AML-193 (cell line): ENCODE results near the gene GPSM3.
"Not testable (repeated sequence)": the region's sequence is repeated elsewhere in the genome, so short reads cannot be mapped to it uniquely, and the experiment has no call there.

Source experiments
- DNase-seq, 2 experiments: peaks; one replicate each; lab custom pipeline; 2025; lab: John Stamatoyannopoulos, UW

Gene GPSM3

GRCh38 chr6:32202186-32202585 is 9.7 kb upstream of the GPSM3 start:
- no peak for DNase-seq

- DNase-seq: no peak
These were observed 8.4 kb upstream of the GPSM3 start for GRCh38 chr6:32200711-32201475.

DNA sequence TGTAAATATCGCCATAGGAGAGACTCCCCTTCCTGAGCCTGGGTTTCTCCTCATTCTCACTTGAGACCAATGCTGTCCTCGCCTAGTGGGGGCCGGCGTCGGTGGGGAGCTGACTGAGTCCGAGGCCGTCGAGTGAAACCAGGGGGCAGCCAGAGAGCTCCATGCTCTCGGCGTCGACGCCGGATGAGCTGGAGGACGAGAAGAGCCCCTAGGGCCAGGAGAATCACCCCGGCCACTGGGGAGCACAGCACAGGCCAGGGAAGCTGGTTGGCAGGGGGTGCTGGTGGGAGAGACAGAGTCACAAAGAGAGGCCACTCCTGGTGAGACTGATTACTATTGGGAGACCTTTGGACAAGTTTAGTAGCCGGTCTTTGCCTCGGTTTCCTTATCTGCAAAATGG is 6.4 kb upstream of the GPSM3 start:
- DNase-seq: no peak

GRCh38 chr6:32198345-32198696 is 5.9 kb upstream of the GPSM3 start:
- DNase-seq: no peak

DNA sequence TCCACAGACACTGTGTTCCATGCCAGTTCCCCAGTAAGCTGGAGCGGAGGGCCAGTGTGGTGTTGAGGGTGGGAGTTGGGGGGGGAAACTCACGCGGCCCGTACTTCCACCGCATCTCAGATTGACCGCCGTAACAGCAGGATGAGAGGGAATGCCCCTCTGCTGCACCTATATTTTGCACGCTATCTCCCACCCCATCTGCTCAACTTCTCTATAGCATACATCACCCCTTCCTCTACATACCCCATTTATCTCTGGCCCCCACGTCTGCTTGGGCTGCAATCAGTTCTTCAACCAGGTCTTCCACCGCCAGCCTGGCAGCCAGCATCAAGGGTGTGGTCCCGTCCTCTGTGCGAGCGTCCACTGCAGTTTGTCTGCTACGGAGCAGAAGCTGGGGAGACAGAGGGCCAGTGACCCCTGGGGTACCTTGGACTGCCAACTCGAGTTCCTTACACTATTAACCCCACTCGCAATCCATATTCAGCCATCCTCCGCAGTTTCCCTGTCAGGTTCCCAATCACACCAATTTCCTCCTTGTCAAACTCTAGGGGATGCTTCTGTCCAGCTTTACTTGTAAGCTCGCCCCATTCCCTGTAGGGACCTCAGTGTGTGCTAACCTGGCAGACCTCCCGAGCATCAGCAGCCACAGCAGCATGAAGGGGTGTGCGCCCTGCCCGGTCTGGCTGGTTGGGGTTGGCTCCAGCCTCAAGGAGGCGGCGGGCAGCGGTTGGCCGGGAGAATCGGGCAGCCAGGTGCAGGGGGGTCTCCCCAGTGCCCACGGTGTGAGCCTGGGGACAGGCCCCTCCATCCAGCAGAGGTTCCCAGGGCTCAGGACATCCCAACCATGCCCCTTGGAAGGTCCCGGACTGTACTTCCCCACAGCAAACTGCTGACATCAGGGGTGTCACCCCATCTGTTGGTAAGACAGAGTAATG is 4.5 kb upstream of the GPSM3 start:
- DNase-seq: peak in 1 of 2 experiments; percentile 47

GRCh38 chr6:32195902-32196681 is 3.6 kb upstream of the GPSM3 start:
- DNase-seq: peak; percentile 33 to 45

GRCh38 chr6:32195652-32195901 is 3.1 kb upstream of the GPSM3 start:
- DNase-seq: peak; percentile 100

- peak; percentile 82 to 83 for DNase-seq
These were observed 2.6 kb upstream of the GPSM3 start for GRCh38 chr6:32194825-32195651.

DNA sequence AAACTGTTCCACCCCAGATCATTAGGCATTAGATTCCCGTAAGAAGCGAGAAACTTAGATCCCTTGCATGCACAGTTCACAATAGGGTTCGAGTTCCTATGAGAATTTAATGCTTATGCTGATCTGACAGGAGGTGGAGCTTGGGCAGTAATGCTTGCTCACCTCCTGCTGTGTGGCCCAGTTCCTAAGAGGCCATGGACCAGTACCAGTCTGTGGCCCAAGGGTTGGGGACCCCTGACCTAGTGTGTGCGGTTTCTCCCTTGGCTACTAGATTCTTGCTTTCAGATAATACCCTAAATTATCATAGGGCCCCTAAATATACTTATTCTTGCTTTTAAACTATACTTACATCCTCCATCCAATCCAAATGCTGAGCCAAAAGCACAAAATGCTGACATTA is 1.9 kb upstream of the GPSM3 start:
- no peak for DNase-seq

DNA sequence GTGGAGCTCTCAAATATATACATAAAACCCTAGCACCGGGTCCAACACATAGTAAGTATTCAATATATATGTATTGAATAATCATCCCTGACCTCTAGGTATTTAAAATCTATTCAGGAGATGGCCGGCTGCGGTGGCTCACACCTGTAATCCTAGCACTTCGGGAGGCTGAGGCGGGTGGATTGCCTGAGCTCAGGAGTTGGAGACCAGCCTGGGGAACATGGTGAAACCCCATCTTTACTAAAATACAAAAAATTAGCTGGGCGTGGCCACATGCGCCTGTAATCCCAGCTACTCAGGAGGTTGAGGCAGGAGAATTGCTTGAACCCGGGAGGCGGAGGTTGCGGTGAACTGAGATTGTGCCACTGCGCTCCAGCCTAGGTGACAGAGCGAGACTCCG is 653 bp upstream of the GPSM3 start:
- not testable (repeated sequence) for DNase-seq

DNA sequence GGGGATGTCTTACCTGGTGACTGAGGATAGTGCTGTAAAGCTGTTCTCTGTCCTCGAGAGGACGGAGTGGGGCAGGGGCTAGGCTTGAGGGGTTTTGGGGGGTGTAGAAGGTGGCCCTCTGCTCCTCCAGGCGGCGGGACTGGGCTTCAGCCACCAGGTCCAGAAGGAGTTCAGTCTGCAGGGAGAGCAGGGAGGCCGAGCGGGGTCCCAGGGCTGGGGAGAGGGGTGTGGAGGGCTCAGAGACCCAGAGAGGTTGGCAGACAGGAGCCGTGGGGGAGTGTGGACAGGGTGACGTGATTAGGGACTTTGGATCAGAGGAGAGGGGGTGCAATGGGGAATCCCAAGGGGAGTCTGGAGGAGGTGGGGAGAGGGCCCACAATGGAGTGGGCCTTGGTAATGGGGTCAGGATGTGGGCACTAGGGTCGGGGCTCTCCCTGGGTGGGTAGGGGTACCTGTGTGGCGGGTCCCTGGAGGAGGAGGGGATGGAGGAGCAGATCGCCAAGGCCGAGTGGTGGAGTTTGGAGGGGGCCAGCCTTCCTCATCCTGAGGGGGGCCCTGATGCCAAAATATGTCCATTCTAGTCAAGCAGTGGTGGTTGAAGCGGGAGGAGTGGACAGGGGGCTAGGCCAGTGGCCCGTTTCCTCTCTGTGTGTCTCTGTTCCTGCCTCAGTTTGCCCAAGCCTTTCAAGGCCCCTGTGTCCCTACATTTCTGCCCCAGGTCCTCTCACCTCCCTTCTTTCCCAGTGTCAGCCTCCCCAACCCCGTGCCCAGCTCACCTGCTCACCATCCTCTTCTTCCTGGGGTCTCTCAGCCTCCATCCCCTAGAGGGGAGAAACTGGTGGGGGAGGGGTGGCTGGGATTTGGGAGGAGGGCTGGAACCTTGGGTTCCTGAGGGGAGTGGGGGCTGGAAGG is 491 bp downstream of the GPSM3 start:
- no peak for DNase-seq

DNA sequence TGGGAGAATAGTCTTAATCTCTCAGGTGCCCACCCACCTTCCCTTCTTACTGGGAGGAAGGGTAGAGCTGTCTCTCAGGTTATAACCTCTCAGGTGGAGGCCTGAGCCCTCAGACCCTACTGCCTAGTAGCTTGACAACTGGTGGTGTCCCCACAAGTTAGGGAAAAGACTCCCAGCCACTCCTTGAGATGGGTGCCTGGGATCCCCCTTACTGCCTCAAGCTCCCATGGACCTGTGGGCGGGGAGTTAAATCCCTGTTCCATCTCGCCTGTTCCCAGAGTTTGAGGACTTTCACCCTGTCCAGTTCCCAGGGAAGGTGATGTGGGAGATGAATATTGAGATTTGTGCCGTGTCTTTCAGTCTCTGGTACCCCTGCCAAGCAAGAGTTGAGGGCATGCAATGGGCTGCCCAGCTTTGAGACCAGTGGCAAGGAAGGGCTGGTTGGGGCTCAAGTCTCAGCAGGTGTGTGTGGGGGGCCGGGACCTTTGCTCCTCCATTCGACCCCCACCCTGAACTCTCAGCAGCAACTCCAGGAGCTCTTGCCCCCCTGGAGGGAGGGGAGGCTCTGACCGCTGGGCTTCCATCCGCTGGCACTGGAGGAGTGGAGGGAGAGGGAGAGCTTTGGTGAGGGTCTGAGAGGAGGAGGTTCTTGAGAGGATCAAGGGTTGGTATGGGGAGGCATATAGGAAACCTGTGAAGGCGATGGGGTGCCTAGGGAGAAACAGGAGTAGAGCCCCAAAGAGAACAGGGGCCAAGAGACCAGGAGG is 1.3 kb downstream of the GPSM3 start:
- DNase-seq: no peak

DNA sequence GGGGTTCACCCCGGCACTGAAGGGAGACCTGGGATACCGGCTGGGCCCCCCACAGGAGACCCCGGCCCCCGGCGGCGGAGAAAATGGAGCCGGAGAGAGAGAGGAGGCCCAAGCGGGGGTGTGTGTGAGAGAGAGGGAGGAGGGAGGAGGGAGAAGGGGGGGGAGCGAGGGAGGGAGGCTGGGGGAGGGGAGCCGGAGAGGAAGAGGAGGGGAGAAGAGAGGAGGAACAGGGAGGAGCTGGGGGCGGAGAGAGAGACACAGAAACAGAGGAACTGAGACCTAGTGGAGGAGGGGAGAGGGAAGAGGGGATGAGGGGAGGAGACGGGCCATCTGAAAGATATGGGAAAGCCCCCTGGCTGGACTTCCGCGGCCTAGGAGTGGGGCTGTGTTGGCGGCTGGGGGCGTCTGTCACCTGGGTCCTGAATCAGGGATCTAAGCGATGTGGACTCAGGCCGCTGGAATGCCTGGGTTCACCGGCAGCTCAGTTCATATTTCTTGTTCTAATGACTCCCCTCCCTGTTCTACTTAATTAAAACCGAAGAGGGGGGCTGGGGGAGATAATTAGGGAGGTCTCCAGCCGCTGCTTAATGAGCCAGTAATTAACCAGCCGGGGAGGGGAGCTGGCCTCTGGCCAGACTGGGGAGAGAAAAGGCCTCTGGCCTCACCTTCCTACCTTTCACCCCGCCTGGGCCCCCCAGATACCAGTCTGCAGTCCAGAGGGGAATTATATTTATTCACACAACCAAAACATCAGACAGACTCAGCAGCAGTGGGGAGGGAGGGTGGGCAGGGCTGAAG is 2.2 kb downstream of the GPSM3 start, which contains the start of gene PBX2:
PBX2 (minus strand) TSS at position 149 of the 798 bp plus-strand sequence. CDS start 287 bp downstream, outside the sequence.
- peak; percentile 91 to 92 for DNase-seq

GRCh38 chr6:32189742-32190053 is 2.7 kb downstream of the GPSM3 start:
- no peak for DNase-seq

GRCh38 chr6:32189069-32189741 is 3.2 kb downstream of the GPSM3 start:
- no peak for DNase-seq

- no peak for DNase-seq
These were observed 3.9 kb downstream of the GPSM3 start for GRCh38 chr6:32188381-32189068.

DNA sequence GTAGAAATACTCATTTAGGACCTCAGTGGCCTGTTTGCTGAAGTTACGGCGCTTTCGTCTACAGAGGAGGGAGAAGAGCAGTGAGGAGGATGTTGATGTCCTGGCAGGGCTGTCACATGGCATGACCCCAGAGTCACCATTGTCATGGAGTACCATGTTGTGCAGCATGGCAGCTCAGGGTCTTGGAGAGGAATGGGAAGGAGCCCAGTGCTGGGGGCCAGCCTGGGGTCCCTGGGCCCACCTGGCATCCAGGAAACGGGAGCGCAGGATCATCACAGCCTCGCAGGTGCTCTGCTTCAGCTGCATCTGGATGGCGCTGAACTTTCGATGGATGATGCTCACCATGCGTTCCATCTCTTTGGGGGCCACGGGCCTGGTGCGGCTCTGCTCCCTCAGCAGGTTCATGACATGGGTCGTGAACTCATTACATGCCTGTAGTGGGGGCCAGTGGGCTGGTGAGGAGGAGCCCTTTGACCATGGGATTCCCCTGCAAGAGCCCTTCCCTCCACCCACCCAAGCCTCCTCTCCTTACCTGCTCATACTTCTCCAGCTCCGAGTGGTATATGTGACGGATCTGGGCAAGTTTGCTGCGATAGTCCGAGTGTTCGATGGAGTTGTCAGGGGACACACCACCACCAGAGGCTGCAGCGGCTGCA is 4.6 kb downstream of the GPSM3 start:
- not testable (repeated sequence) for DNase-seq
